Progenitor cell of endocrine pancreas (in vitro differentiated cells): ENCODE results near the gene LAMP5. TPM values are rescaled to one million over a fixed set of nuclear protein-coding genes. Genes with fewer than 3 reads are reported as not detected.

ENCODE experiments used
- DNase-seq: peaks from one replicate; pipeline ENCODE4 v3.0.0; 2021; ENCODE audit warnings: low spot score; ENCODE audit not compliant: unreplicated experiment
- H3K27ac Mint-ChIP-seq: 2 replicates; pipeline ENCODE4 v1.8.0; 2021; ENCODE audit warnings: mild to moderate bottlenecking, moderate library complexity, mixed read lengths
- H3K27me3 Mint-ChIP-seq: 2 replicates; pipeline ENCODE4 v1.8.0; 2021; ENCODE audit warnings: mixed read lengths
- H3K36me3 Mint-ChIP-seq: 2 replicates; pipeline ENCODE4 v1.8.0; 2022; ENCODE audit warnings: mixed read lengths; ENCODE audit not compliant: insufficient read depth
- H3K4me1 Mint-ChIP-seq: 2 replicates; pipeline ENCODE4 v1.8.0; 2021; ENCODE audit warnings: low read depth, mixed read lengths
- H3K4me3 Mint-ChIP-seq: 2 replicates; pipeline ENCODE4 v1.8.0; 2021; ENCODE audit warnings: low read depth, mild to moderate bottlenecking, moderate library complexity, mixed read lengths
- H3K9me3 Mint-ChIP-seq: 2 replicates; pipeline ENCODE4 v1.8.0; 2021; ENCODE audit warnings: low read depth, mixed read lengths
- CTCF ChIP-seq: fragments of 200-600 bp; sonication (generic); IDR thresholded peaks from one replicate; pipeline ENCODE4 v1.5.0; 2021; ENCODE audit warnings: antibody characterized with exemption, mild to moderate bottlenecking; ENCODE audit not compliant: unreplicated experiment
- total RNA-seq: library from RNA; stranded (reverse); gene quantifications from 2 replicates; pipeline ENCODE4 v1.2.1, GENCODE V29; 2021

LAMP5 gene
- total RNA-seq, 1 donor from 2014 or later = not detected

- H3K4me1 Mint-ChIP-seq = no peaks in the 10 kb centered on the region
- no peak for DNase-seq
- TF ChIP-seq CTCF = no peak
- H3K27me3 Mint-ChIP-seq = peaks cover 85% of the 10 kb centered on the region
- H3K36me3 Mint-ChIP-seq = no peaks in the 10 kb centered on the region
- H3K4me3 Mint-ChIP-seq = no peak overlapping the region
- H3K9me3 Mint-ChIP-seq = no peaks in the 10 kb centered on the region
- no peak overlapping the region for H3K27ac Mint-ChIP-seq
These were observed 5.1 kb upstream of the LAMP5 start for GRCh38 chr20:9509246-9509645.

- no peaks in the 10 kb centered on the region for H3K36me3 Mint-ChIP-seq
- H3K4me3 Mint-ChIP-seq = no peak overlapping the region
- no peak for DNase-seq
- H3K9me3 Mint-ChIP-seq = no peaks in the 10 kb centered on the region
- H3K27ac Mint-ChIP-seq = no peak overlapping the region
- H3K27me3 Mint-ChIP-seq = peaks cover 90% of the 10 kb centered on the region
- H3K4me1 Mint-ChIP-seq = peaks cover 10% of the 10 kb centered on the region
- no peak for TF ChIP-seq CTCF
These were observed 3.5 kb upstream of the LAMP5 start for GRCh38 chr20:9510911-9511310.

GRCh38 chr20:9514072-9514460 is 324 bp upstream of the LAMP5 start:
- Mint-ChIP-seq H3K4me3 (no peak overlapping the region), H3K36me3 (no peaks in the 10 kb centered on the region), H3K27ac (no peak overlapping the region), H3K27me3 (peaks cover 95% of the 10 kb centered on the region), H3K9me3 (no peaks in the 10 kb centered on the region), H3K4me1 (peaks cover 13% of the 10 kb centered on the region)
- no peak for DNase-seq
- TF ChIP-seq CTCF = no peak

GRCh38 chr20:9515214-9515585 is 810 bp downstream of the LAMP5 start:
- Mint-ChIP-seq H3K36me3 (no peaks in the 10 kb centered on the region), H3K27me3 (peaks cover 91% of the 10 kb centered on the region)
- no peak for TF ChIP-seq CTCF

GRCh38 chr20:9515741-9516233 is 1.4 kb downstream of the LAMP5 start:
- no peak for DNase-seq
- H3K27ac Mint-ChIP-seq = no peak overlapping the region
- no peaks in the 10 kb centered on the region for H3K9me3 Mint-ChIP-seq
- peaks cover 13% of the 10 kb centered on the region for H3K4me1 Mint-ChIP-seq
- H3K27me3 Mint-ChIP-seq = peaks cover 87% of the 10 kb centered on the region
- no peaks in the 10 kb centered on the region for H3K36me3 Mint-ChIP-seq
- H3K4me3 Mint-ChIP-seq = peak overlapping the region; percentile 62
- no peak for TF ChIP-seq CTCF

More at GRCh38 chr20:9515214-9515585, 810 bp downstream of the LAMP5 start:
- H3K27ac Mint-ChIP-seq = no peak overlapping the region
- no peak for DNase-seq
- peak overlapping the region; percentile 14 for H3K4me3 Mint-ChIP-seq
- H3K9me3 Mint-ChIP-seq = no peaks in the 10 kb centered on the region
- peaks cover 13% of the 10 kb centered on the region for H3K4me1 Mint-ChIP-seq
